K562 treated with DMSO at 1 percent for 12 hours (cell line): ENCODE data around the gene RMND5A. TPM values are rescaled to one million over a fixed set of nuclear protein-coding genes. Genes with fewer than 3 reads are reported as not detected.

Experiments
- total RNA-seq: library from RNA; unstranded; fragments of 300-600 nt; gene quantifications from 2 replicates; pipeline ENCODE4 v1.2.3, GENCODE V29; 2022; ENCODE audit not compliant: insufficient read depth

Gene RMND5A
- 7.8 and 23.3 TPM in 2 replicates for total RNA-seq

GRCh38 chr2:86719637-86720539, at the start of gene RMND5A:
TSS of gene RMND5A (plus strand) at chr2:86720291. CDS start at chr2:86720668, 377 bp downstream.

GRCh38 chr2:86790676-86791572, 70.8 kb downstream of the RMND5A start, which contains the start of gene CD8A:
TSS of gene CD8A (minus strand) at chr2:86790913. CDS start at chr2:86790825, 88 bp downstream.

Other genes with a start within 250 kb of the RMND5A start
- 25.4 and 31.6 TPM in 2 replicates for gene CHMP3, start 156.8 kb upstream of the RMND5A start, total RNA-seq
- gene RNF103, start 96.4 kb upstream of the RMND5A start, total RNA-seq, result 6.0 and 19.7 TPM in 2 replicates
- gene CD8A, start 70.6 kb downstream of the RMND5A start, total RNA-seq, result not detected in 2 replicates
- not detected in 2 replicates for gene CD8B, start 141.6 kb downstream of the RMND5A start, total RNA-seq
- gene RGPD1, start 221.8 kb downstream of the RMND5A start, total RNA-seq, result 0.83 and 4.4 TPM in 2 replicates